ENCODE results near the gene LAMA2.

Gene LAMA2

DNA sequence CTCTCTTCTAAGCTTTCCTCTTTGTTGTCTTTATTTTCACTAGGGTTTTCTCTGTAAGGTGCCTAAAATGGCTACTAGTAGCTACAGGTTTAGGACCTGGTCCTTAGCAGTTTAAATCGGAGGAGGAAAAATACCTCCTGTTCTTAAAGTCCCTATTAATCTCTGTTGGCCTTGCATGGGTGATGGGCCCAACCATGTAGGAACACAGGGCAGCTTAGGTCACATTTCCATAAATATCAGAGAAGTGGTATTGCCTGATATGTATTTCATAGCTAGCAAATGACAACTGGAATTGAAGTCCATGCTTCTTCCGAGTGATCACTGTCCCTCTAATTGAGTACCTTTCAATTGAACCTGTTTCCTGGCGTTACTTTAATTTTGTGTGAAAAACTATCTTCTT lies 70.0 kb downstream of the LAMA2 start:
- no peak for DNase-seq (ENCODE audit: low spot score)
- TF ChIP-seq, protein P1, sequence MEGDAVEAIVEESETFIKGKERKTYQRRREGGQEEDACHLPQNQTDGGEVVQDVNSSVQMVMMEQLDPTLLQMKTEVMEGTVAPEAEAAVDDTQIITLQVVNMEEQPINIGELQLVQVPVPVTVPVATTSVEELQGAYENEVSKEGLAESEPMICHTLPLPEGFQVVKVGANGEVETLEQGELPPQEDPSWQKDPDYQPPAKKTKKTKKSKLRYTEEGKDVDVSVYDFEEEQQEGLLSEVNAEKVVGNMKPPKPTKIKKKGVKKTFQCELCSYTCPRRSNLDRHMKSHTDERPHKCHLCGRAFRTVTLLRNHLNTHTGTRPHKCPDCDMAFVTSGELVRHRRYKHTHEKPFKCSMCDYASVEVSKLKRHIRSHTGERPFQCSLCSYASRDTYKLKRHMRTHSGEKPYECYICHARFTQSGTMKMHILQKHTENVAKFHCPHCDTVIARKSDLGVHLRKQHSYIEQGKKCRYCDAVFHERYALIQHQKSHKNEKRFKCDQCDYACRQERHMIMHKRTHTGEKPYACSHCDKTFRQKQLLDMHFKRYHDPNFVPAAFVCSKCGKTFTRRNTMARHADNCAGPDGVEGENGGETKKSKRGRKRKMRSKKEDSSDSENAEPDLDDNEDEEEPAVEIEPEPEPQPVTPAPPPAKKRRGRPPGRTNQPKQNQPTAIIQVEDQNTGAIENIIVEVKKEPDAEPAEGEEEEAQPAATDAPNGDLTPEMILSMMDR (IDR thresholded peaks at IDR 0.05; ENCODE audit: extremely low read depth, insufficient read depth, missing control alignments) = no peak
- in situ Hi-C loops (cut with MboI; ENCODE audit: low pct_unique_long_range_greater_than_20kb, low sequenced_read_pairs, unreplicated experiment) = no loop called here

DNA sequence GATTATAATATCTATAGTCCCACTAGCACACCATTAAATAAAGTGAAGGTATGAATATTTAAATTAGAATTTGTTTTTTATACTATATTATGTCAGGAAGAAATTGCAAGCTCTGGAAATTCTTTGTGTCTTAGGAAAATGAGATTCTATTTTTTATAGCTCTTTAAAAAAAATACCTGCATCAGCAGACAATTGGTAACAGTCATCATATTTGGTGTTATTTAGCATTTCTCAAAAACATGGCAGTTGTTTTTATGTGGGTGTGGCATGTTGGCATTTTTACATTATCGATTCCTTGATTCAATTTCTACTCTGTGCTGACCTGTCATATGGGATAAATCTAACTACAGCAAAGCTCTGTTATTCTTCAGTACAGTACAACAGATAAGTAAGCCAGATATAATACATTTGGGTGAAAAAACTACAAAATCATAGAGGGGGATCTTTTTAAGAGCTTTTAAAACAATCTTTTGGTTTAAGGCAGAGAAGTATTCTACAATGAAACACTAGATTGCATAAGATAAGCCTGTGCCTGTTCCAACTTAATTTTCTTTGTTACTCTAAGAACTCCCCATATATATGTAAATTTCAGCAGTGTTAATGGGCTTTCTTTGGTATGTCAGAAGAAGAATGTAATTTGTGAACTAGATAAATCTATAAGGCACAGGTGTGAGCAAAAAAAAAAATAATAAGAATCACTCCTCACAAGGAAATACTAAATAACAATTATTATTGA lies 71.5 kb downstream of the LAMA2 start:
- in situ Hi-C loops (cut with MboI; ENCODE audit: low pct_unique_long_range_greater_than_20kb, low sequenced_read_pairs, unreplicated experiment) = no loop called here
- TF ChIP-seq, protein P1 (IDR thresholded peaks at IDR 0.05; ENCODE audit: extremely low read depth, insufficient read depth, missing control alignments) = no peak
- DNase-seq (ENCODE audit: low spot score) = no peak

GRCh38 chr6:128963561-128963960 lies 80.6 kb downstream of the LAMA2 start:
- TF ChIP-seq, protein P1 (IDR thresholded peaks at IDR 0.05; ENCODE audit: extremely low read depth, insufficient read depth, missing control alignments) = no peak
- in situ Hi-C loops (cut with MboI; ENCODE audit: low pct_unique_long_range_greater_than_20kb, low sequenced_read_pairs, unreplicated experiment) = no loop called here
- DNase-seq (ENCODE audit: low spot score) = no peak

GRCh38 chr6:128964233-128964755 lies 81.4 kb downstream of the LAMA2 start:
- in situ Hi-C loops (cut with MboI; ENCODE audit: low pct_unique_long_range_greater_than_20kb, low sequenced_read_pairs, unreplicated experiment) = no loop called here
- no peak for DNase-seq (ENCODE audit: low spot score)
- TF ChIP-seq, protein P1 (IDR thresholded peaks at IDR 0.05; ENCODE audit: extremely low read depth, insufficient read depth, missing control alignments) = no peak

GRCh38 chr6:128964771-128965170 lies 81.8 kb downstream of the LAMA2 start:
- DNase-seq (ENCODE audit: low spot score) = no peak
- TF ChIP-seq, protein P1 (IDR thresholded peaks at IDR 0.05; ENCODE audit: extremely low read depth, insufficient read depth, missing control alignments) = no peak
- in situ Hi-C loops (cut with MboI; ENCODE audit: low pct_unique_long_range_greater_than_20kb, low sequenced_read_pairs, unreplicated experiment) = no loop called here

DNA sequence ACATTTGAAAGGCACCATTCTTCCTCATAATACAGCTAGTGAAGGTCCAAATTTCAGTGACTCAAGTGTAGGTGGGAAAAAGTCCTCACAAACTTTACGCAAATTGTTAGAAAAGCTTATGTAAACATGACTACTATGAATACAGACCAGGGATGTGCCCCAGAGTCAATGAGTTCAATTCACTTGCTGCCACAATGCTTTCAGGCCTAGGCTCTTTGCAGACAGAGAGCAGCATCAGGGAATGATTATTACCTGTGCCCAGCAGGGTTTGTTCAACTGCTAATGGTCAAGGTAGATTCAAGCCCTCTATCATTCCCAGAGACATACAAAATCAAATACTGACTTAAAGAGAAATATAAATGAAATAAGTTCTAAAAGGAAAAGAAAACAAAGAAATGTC lies 84.0 kb downstream of the LAMA2 start:
- DNase-seq (ENCODE audit: low spot score) = no peak
- TF ChIP-seq, protein P1 (IDR thresholded peaks at IDR 0.05; ENCODE audit: extremely low read depth, insufficient read depth, missing control alignments) = no peak
- in situ Hi-C loops (cut with MboI; ENCODE audit: low pct_unique_long_range_greater_than_20kb, low sequenced_read_pairs, unreplicated experiment) = no loop called here
